ENCODE data around the gene COMMD3. TPM values are rescaled to one million over a fixed set of nuclear protein-coding genes. Genes with fewer than 3 reads are reported as not detected.

The COMMD3 gene
- total RNA-seq, 6 experiments from 2014 or later = 23.2 to 39.0 (median 32.0) TPM

GRCh38 chr10:22280078-22280477, 36.1 kb upstream of the COMMD3 start:
- no peaks in the 10 kb centered on the region for H3K36me3 ChIP-seq
- 23% methylated on average over 6 of the region's 6 CpGs for WGBS (ENCODE audit: insufficient coverage, low coverage, low lambda C conversion rate, missing lambda C conversion rate)
- no peak for TF ChIP-seq POLR2A (IDR thresholded peaks at IDR 0.05)
- no peak for TF ChIP-seq CTCF (IDR thresholded peaks at IDR 0.05)
- DNase-seq = no peak
- no peak overlapping the region for H3K4me3 ChIP-seq
- no peak overlapping the region for H3K27ac ChIP-seq
- H3K4me1 ChIP-seq = no peaks in the 10 kb centered on the region
- no peak for ATAC-seq
- H3K27me3 ChIP-seq = no peaks in the 10 kb centered on the region
- intact Hi-C loops (cut with DNase I) = no loop called here
- H3K9me3 ChIP-seq = no peaks in the 10 kb centered on the region

- DNase-seq = no peak
Measured at GRCh38 chr10:22285130-22285529, 31.1 kb upstream of the COMMD3 start.

GRCh38 chr10:22293747-22294404, 22.3 kb upstream of the COMMD3 start:
- H3K9me3 ChIP-seq = no peaks in the 10 kb centered on the region
- H3K27me3 ChIP-seq = no peaks in the 10 kb centered on the region
- H3K4me3 ChIP-seq = no peak overlapping the region
- whole genome bisulfite sequencing (ENCODE audit: insufficient coverage, low coverage, low lambda C conversion rate, missing lambda C conversion rate) = 72% methylated on average over 3 of the region's 3 CpGs
- no peak for TF ChIP-seq POLR2A (IDR thresholded peaks at IDR 0.05)
- H3K36me3 ChIP-seq = no peaks in the 10 kb centered on the region
- ATAC-seq (no peak), DNase-seq (no peak)
- H3K27ac ChIP-seq = no peak overlapping the region
- intact Hi-C loops (cut with DNase I) = no loop called here
- no peaks in the 10 kb centered on the region for H3K4me1 ChIP-seq

More at GRCh38 chr10:22285130-22285529, 31.1 kb upstream of the COMMD3 start:
- no peaks in the 10 kb centered on the region for H3K4me1 ChIP-seq
- H3K27me3 ChIP-seq = no peaks in the 10 kb centered on the region
- no peak for TF ChIP-seq POLR2A (IDR thresholded peaks at IDR 0.05)
- no peak for TF ChIP-seq CTCF (IDR thresholded peaks at IDR 0.05)
- H3K27ac ChIP-seq = no peak overlapping the region
- intact Hi-C loops (cut with DNase I) = no loop called here
- no peaks in the 10 kb centered on the region for H3K36me3 ChIP-seq
- WGBS (ENCODE audit: insufficient coverage, low coverage, low lambda C conversion rate, missing lambda C conversion rate) = 57% methylated on average over 3 of the region's 3 CpGs
- H3K4me3 ChIP-seq = no peak overlapping the region
- ATAC-seq = no peak
- no peaks in the 10 kb centered on the region for H3K9me3 ChIP-seq

GRCh38 chr10:22294694-22295093, 21.5 kb upstream of the COMMD3 start:
- TF ChIP-seq POLR2A (IDR thresholded peaks at IDR 0.05) (no peak), CTCF (IDR thresholded peaks at IDR 0.05) (no peak)
- no peak for DNase-seq
- Histone ChIP-seq H3K4me3 (no peak overlapping the region), H3K27ac (no peak overlapping the region), H3K27me3 (no peaks in the 10 kb centered on the region), H3K36me3 (no peaks in the 10 kb centered on the region), H3K4me1 (no peaks in the 10 kb centered on the region), H3K9me3 (no peaks in the 10 kb centered on the region)
- intact Hi-C loops (cut with DNase I) = no loop called here
- WGBS (ENCODE audit: insufficient coverage, low coverage, low lambda C conversion rate, missing lambda C conversion rate) = 36% methylated on average over 2 of the region's 2 CpGs
- ATAC-seq = no peak

- Histone ChIP-seq H3K36me3 (no peaks in the 10 kb centered on the region), H3K9me3 (no peaks in the 10 kb centered on the region), H3K4me3 (no peak overlapping the region), H3K27me3 (no peaks in the 10 kb centered on the region), H3K27ac (no peak overlapping the region), H3K4me1 (no peaks in the 10 kb centered on the region)
- no peak for TF ChIP-seq POLR2A (IDR thresholded peaks at IDR 0.05)
- no peak for TF ChIP-seq CTCF (IDR thresholded peaks at IDR 0.05)
- intact Hi-C loops (cut with DNase I) = no loop called here
- no CpG with 5 or more reads among the region's 4 CpGs for WGBS (ENCODE audit: insufficient coverage, low coverage, low lambda C conversion rate, missing lambda C conversion rate)
- ATAC-seq (no peak), DNase-seq (no peak)
Measured at GRCh38 chr10:22301193-22301592, 15.0 kb upstream of the COMMD3 start.

Measured in right lobe of liver (tissue), 6 donors.